Fibroblast of skin of left biceps (primary cell): Measurements from ENCODE around the gene AKR7A2.

Experiments
- DNase-seq, 2 experiments: peaks; one replicate each; pipeline ENCODE4 v3.0.0-alpha.2; 2013; ENCODE audit warnings: low read depth in 2 of 2

AKR7A2 gene

GRCh38 chr1:19325958-19326747, 14.2 kb upstream of the AKR7A2 start:
- DNase-seq = no peak

GRCh38 chr1:19325368-19325957, 13.5 kb upstream of the AKR7A2 start:
- DNase-seq = no peak

GRCh38 chr1:19324665-19324990, 12.7 kb upstream of the AKR7A2 start:
- DNase-seq = no peak

GRCh38 chr1:19323987-19324664, 12.2 kb upstream of the AKR7A2 start:
- DNase-seq = no peak

- DNase-seq = no peak
Measured at GRCh38 chr1:19322481-19322880, 10.5 kb upstream of the AKR7A2 start.

GRCh38 chr1:19321071-19321470, 9.1 kb upstream of the AKR7A2 start:
- no peak for DNase-seq

- DNase-seq = no peak
Measured at GRCh38 chr1:19319196-19319595, 7.3 kb upstream of the AKR7A2 start.

- no peak for DNase-seq
Measured at GRCh38 chr1:19317126-19317910, 5.4 kb upstream of the AKR7A2 start.

- no peak for DNase-seq
Measured at GRCh38 chr1:19315378-19316198, 3.6 kb upstream of the AKR7A2 start.

GRCh38 chr1:19313961-19314882, 2.3 kb upstream of the AKR7A2 start:
- DNase-seq = no peak

- DNase-seq = no peak
Measured at GRCh38 chr1:19313636-19313959, 1.7 kb upstream of the AKR7A2 start.

- DNase-seq = no peak
Measured at GRCh38 chr1:19312782-19313635, 1.1 kb upstream of the AKR7A2 start.

GRCh38 chr1:19311503-19311930, 427 bp downstream of the AKR7A2 start:
- DNase-seq = no peak

- DNase-seq = no peak
Measured at GRCh38 chr1:19310720-19311502, 1.0 kb downstream of the AKR7A2 start.

GRCh38 chr1:19310061-19310460, 1.9 kb downstream of the AKR7A2 start:
- DNase-seq = no peak

GRCh38 chr1:19309123-19309813, 2.7 kb downstream of the AKR7A2 start:
- peak in 1 of 2 experiments; percentile 15 for DNase-seq

- DNase-seq = no peak
Measured at GRCh38 chr1:19308509-19308907, 3.4 kb downstream of the AKR7A2 start.
